ENCODE measurements around the gene EIF2S2.

EIF2S2 gene

GRCh38 chr20:34085544-34086040 is 26.5 kb downstream of the EIF2S2 start:
- DNase-seq: no peak

GRCh38 chr20:34084227-34084923 is 27.7 kb downstream of the EIF2S2 start:
- no peak for DNase-seq

- DNase-seq: no peak
Observed at GRCh38 chr20:34083781-34084180, 28.3 kb downstream of the EIF2S2 start.

GRCh38 chr20:34083137-34083536 is 28.9 kb downstream of the EIF2S2 start:
- no peak for DNase-seq

- DNase-seq: no peak
Observed at GRCh38 chr20:34082232-34082887, 29.7 kb downstream of the EIF2S2 start.

- DNase-seq: no peak
Observed at GRCh38 chr20:34079818-34080217, 32.2 kb downstream of the EIF2S2 start.

- DNase-seq: no peak
Observed at GRCh38 chr20:34078540-34078939, 33.5 kb downstream of the EIF2S2 start.

GRCh38 chr20:34076952-34077351 is 35.1 kb downstream of the EIF2S2 start:
- DNase-seq: no peak

- no peak for DNase-seq
Observed at GRCh38 chr20:34075647-34076046, 36.4 kb downstream of the EIF2S2 start.

GRCh38 chr20:34074101-34074760 is 37.8 kb downstream of the EIF2S2 start:
- no peak for DNase-seq

- no peak for DNase-seq
Observed at GRCh38 chr20:34072778-34073177, 39.3 kb downstream of the EIF2S2 start.

GRCh38 chr20:34072076-34072475 is 40.0 kb downstream of the EIF2S2 start:
- DNase-seq: no peak

- DNase-seq: no peak
Observed at GRCh38 chr20:34070859-34071258, 41.2 kb downstream of the EIF2S2 start.

- DNase-seq: no peak
Observed at GRCh38 chr20:34070079-34070439, 42.0 kb downstream of the EIF2S2 start.

- no peak for DNase-seq
Observed at GRCh38 chr20:34069341-34070078, 42.5 kb downstream of the EIF2S2 start.

GRCh38 chr20:34068001-34068400 is 44.0 kb downstream of the EIF2S2 start:
- DNase-seq: no peak

GRCh38 chr20:34066476-34067090 is 45.5 kb downstream of the EIF2S2 start:
- no peak for DNase-seq

GRCh38 chr20:34065260-34065659 is 46.8 kb downstream of the EIF2S2 start:
- no peak for DNase-seq

GRCh38 chr20:34064286-34064685 is 47.8 kb downstream of the EIF2S2 start:
- DNase-seq: no peak

GRCh38 chr20:34062570-34063482 is 49.2 kb downstream of the EIF2S2 start:
- DNase-seq: no peak

- DNase-seq: no peak
Observed at GRCh38 chr20:34061695-34062094, 50.3 kb downstream of the EIF2S2 start.

- no peak for DNase-seq
Observed at GRCh38 chr20:34060970-34061369, 51.1 kb downstream of the EIF2S2 start.

Measured in SIG-M5 (cell line).